SU-DHL-6 (cell line): ENCODE data around the gene ZFP36.

Experiments used
- H2AFZ ChIP-seq: fragments of 200-600 bp; sonication (generic); 2 replicates; pipeline ENCODE4 v1.6.1; 2014; ENCODE audit warnings: low read depth, mild to moderate bottlenecking, moderate library complexity, mixed read lengths, antibody characterized with exemption, low read length; ENCODE audit not compliant: severe bottlenecking
- H3F3A ChIP-seq: fragments of 200-600 bp; shearing (Covaris generic); 2 replicates; pipeline ENCODE4 v1.6.0; 2016; ENCODE audit warnings: antibody characterized with exemption, mild to moderate bottlenecking; ENCODE audit not compliant: insufficient read depth
- H3K27ac ChIP-seq: fragments of 200-600 bp; sonication (generic); 2 replicates; pipeline ENCODE4 v1.5.1; 2016; ENCODE audit warnings: low read depth, mild to moderate bottlenecking, low read length, moderate library complexity, mixed read lengths
- H3K27me3 ChIP-seq: fragments of 200-600 bp; sonication (generic), shearing (Covaris generic); 2 replicates; pipeline ENCODE4 v1.6.0; 2014; ENCODE audit warnings: mild to moderate bottlenecking, low read length
- H3K36me3 ChIP-seq: fragments of 200-600 bp; sonication (generic); 2 replicates; pipeline ENCODE4 v1.6.1; 2014; ENCODE audit warnings: mild to moderate bottlenecking, low read length, mixed read lengths
- H3K4me2 ChIP-seq: fragments of 300-600, 200-600 bp; shearing (Covaris generic), sonication (generic); 2 replicates; pipeline ENCODE4 v1.6.0; 2014; ENCODE audit warnings: low read length, low read depth, mild to moderate bottlenecking; ENCODE audit not compliant: poor library complexity, severe bottlenecking
- H3K4me3 ChIP-seq: fragments of 200-600 bp; sonication (generic); 2 replicates; pipeline ENCODE4 v1.5.1; 2014; ENCODE audit warnings: antibody characterized with exemption, low read length, mild to moderate bottlenecking, mixed read lengths; ENCODE audit not compliant: insufficient read depth, poor library complexity, severe bottlenecking
- H3K79me2 ChIP-seq: fragments of 200-600 bp; sonication (generic); 2 replicates; pipeline ENCODE4 v1.6.1; 2014; ENCODE audit warnings: mild to moderate bottlenecking, low read length, moderate library complexity; ENCODE audit not compliant: insufficient read depth
- H3K9ac ChIP-seq: fragments of 200-600 bp; sonication (generic); 2 replicates; pipeline ENCODE4 v1.7.0; 2014; ENCODE audit warnings: mild to moderate bottlenecking, low read length
- H3K9me2 ChIP-seq: fragments of 200-600 bp; sonication (generic); replicated peaks from 2 replicates; pipeline ENCODE4 v1.6.1; 2014; ENCODE audit warnings: low read length; ENCODE audit not compliant: insufficient read depth
- H3K9me3 ChIP-seq: fragments of 200-600 bp; sonication (generic); 2 replicates; pipeline ENCODE4 v1.6.1; 2014; ENCODE audit warnings: low read length, mixed read lengths; ENCODE audit not compliant: insufficient read depth
- H4K20me1 ChIP-seq: fragments of 200-600 bp; sonication (generic); 2 replicates; pipeline ENCODE4 v1.6.1; 2014; ENCODE audit warnings: low read depth, mild to moderate bottlenecking, antibody characterized with exemption, low read length, moderate library complexity, mixed read lengths
- CTCF ChIP-seq: fragments of 200-600 bp; sonication (generic); IDR thresholded peaks from one replicate; pipeline ENCODE4 v1.5.1; 2017; ENCODE audit warnings: antibody characterized with exemption, mild to moderate bottlenecking, low read length, moderate library complexity; ENCODE audit not compliant: insufficient read depth, poor library complexity, severe bottlenecking
- EZH2phosphoT487 ChIP-seq: fragments of 200-600 bp; sonication (generic), shearing (Covaris generic); conservative IDR thresholded peaks from 2 replicates; pipeline ENCODE4 v1.6.1; 2018; ENCODE audit warnings: mild to moderate bottlenecking, antibody characterized with exemption, low read length, moderate library complexity, mixed read lengths

Gene ZFP36

GRCh38 chr19:39390451-39390750 is 16.2 kb upstream of the ZFP36 start:
- Histone ChIP-seq H3F3A (no peaks in the 10 kb centered on the region), H3K27me3 (no peaks in the 10 kb centered on the region), H3K9me2 (no peaks in the 10 kb centered on the region), H3K27ac (peak overlapping the region; percentile 85), H3K79me2 (peaks cover 22% of the 10 kb centered on the region), H3K9me3 (no peaks in the 10 kb centered on the region), H3K4me2 (peak overlapping the region; percentile 80), H3K9ac (peak overlapping the region; percentile 96), H3K36me3 (no peaks in the 10 kb centered on the region; the same call in 1 of the 2 replicates), H3K4me3 (peak overlapping the region; percentile 93), H4K20me1 (no peaks in the 10 kb centered on the region), H2AFZ (peak overlapping the region; percentile 76)
- TF ChIP-seq CTCF, result no peak
- no peak for TF ChIP-seq EZH2phosphoT487

- Histone ChIP-seq H3K9me3 (no peaks in the 10 kb centered on the region), H3K4me3 (peak within 1 kb of the TSS; percentile 93), H3K9ac (peak within 1 kb of the TSS; percentile 96), H3K27me3 (no peaks in the 10 kb centered on the region), H3K36me3 (no peaks in the 10 kb centered on the region; the same call in 1 of the 2 replicates), H3F3A (no peaks in the 10 kb centered on the region), H3K4me2 (peak within 1 kb of the TSS; percentile 80), H4K20me1 (no peaks in the 10 kb centered on the region), H3K27ac (peak within 1 kb of the TSS; percentile 85), H3K9me2 (no peaks in the 10 kb centered on the region), H2AFZ (peak within 1 kb of the TSS; percentile 76), H3K79me2 (peaks cover 22% of the 10 kb centered on the region)
- TF ChIP-seq CTCF (no peak), EZH2phosphoT487 (no peak)
These were observed 15.8 kb upstream of the ZFP36 start, which contains the start of the genes MED29 and PAF1 for GRCh38 chr19:39390751-39391437. Gene MED29 (plus strand): TSS chr19:39391378. CDS start chr19:39391423, 45 bp downstream. Gene PAF1 (minus strand): TSS chr19:39391106. CDS start chr19:39390864, 242 bp downstream.

- Histone ChIP-seq H3K9ac (peak overlapping the region; percentile 44), H3K9me2 (no peaks in the 10 kb centered on the region), H3K27me3 (no peaks in the 10 kb centered on the region), H3K79me2 (no peaks in the 10 kb centered on the region), H3K9me3 (no peaks in the 10 kb centered on the region), H3K4me2 (peak overlapping the region; percentile 32), H3K27ac (peak overlapping the region; percentile 51), H3K4me3 (no peak overlapping the region), H4K20me1 (no peaks in the 10 kb centered on the region), H3K36me3 (no peaks in the 10 kb centered on the region; the same call in 1 of the 2 replicates), H3F3A (peaks cover 14% of the 10 kb centered on the region; the same call in 1 of the 2 replicates), H2AFZ (no peak overlapping the region)
- TF ChIP-seq EZH2phosphoT487 (no peak), CTCF (peak; percentile 70)
These were observed 9.0 kb upstream of the ZFP36 start for GRCh38 chr19:39397360-39398296.
